ENCODE measurements around the gene SPAG16.
A peak's percentile ranks its signal among the peaks of the same experiment; 100 is the strongest.
"Not testable (repeated sequence)": the region's sequence is repeated elsewhere in the genome, so short reads cannot be mapped to it uniquely, and the experiment has no call there.

SPAG16 gene

DNA sequence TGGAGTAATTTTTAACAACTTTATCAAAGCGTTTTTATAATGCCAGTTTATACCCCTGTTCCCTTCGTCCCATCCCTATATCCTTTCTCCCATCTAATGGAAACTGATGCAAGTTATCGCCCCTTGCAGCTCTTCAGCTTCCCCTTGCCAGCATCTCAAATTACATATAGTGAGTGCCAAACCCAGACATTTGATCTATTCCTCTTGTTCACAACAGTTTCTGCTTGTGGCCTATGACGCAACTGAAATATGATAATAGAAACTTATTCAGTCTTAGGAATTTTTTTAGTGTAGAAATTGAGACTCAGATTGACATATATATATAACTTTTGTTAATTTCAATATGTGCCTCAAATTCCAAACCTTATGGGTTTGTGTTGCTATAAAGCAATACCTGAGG is 564.4 kb downstream of the SPAG16 start:
- DNase-seq: peak; percentile 5

DNA sequence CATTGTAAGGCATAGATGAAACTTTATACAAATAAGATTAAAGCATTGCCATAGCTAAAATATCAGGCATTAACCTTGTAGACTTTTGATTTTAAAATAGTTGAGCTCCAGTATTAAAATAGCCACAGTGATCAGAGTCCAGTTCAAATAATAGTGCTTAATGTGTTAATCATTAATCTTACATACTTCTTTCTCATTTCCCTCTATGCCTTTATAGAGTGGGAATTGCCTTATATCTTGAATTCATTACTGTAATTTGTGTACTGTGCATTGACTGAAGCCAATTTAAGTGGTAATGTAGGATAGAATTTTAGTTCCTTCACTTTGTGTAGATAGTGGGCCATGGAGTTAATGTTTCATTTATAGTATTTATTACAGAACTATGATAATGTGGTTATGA is 577.4 kb downstream of the SPAG16 start:
- no peak for DNase-seq

DNA sequence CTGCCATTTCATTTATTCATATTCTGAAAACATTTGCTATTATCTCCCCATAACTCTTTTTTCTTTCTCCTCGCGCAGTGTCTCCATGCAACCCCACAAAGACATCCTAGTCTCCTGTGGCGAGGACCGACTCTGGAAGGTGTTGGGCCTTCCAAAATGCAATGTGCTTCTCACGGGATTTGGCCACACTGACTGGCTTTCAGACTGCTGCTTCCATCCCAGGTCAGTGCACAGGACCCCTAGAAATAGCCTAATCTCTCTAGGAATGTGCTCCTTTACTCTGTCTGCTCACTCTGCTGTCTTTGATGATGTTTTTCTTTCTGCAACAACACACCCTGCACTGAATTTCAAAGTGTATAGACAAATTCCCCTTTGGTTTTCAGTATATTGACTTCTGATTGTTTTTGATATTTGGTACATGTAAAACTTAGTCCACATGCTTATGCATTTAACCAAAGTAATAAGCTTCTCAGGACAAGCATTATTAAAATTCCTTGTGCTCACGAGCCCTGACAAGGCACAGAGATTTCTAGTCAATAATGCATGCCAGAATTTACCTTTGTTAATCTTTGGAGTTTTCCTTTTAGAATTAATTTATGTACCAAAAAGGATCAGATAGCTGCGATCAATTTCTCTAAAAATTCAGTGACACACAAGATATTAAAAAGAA is 578.3 kb downstream of the SPAG16 start:
- no peak for DNase-seq

DNA sequence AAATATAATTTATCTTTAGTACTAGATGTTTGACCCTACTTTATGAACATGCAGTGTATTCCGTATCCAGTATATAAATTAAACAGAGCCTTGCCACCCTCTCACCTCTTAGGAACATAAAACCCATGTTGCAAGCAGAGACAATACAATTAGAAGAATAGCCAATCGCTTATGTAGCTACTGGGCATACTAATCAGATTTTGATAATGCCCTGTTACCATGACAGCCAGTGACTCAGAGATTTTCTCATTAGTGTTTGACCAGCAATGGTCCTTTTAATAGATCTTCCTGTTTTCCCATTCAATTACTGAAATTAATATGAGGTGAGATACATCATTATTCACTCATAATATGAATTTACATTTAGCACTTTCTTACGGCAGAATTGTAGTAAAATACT is 579.3 kb downstream of the SPAG16 start:
- no peak for DNase-seq

DNA sequence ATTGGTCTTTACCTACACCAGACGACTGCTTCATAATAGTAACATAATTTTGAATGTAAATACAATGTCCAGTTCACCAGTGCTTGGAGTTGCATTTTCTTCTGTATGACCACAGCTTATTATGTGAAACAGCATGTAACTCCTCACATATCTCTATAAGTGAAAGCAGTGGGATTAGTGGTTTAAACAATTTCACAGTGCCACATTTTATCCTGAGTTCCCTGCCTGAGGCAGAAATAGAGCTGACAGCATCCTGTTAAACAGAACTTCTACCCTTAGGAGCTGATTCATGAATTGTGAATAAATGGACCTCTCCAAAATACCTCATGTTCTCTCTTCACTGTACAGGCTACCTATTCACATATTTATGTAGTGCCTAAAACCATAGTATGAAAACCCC is 584.3 kb downstream of the SPAG16 start:
- peak; percentile 23 for DNase-seq

DNA sequence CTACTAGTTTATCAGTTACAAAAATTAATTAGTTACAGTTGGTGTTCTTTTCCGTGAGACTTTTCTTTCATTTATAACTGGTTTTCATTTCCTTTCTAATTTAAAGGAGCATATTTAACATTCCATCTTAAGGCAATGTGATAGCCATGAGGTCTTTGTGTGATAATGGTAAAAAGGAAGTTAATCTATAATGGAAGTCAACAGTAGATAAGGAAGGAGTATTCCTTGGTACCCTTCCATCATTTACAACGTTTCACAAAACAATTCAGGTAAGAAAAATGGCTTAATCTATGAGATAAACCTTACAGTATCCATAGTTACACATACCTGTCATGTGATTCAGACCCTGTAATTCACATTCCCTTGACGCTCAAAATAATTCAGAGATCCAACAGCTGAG is 601.2 kb downstream of the SPAG16 start:
- no peak for DNase-seq

DNA sequence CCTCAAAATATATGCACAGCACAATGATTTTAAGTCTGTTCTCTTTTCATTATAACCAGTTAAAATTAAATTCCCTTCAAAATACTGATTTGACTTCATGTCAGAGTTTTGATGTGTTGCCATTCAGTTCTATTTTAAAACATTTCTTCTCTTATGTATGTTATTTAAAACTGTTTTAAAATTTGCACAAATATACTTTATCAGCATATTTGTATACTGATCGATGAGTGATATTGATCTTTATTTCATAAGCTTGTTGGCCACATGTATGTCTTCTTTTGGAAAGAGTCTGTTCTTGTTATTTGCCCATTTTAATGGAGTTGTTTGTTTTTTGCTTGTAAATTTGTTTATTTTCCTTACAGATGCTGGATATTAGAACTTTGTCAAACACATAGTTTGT is 630.2 kb downstream of the SPAG16 start:
- no peak for DNase-seq

DNA sequence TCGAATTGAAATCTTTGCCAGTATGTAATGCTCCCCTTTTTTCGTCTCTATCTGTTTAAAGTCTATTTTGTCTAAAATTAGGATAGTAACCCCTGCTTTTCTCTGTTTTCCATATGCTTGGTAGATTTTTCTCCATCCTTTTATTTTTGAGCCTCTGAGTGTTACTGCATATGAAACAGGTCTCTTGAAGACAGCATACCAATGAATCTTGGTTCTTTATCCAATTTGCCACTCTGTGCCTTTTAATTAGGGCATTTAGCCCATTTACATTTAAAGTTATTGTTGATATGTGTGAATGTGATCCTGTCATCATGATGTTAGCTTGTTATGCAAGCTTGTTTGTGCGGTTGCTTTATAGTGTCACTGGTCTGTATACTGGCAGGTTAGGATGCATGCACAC is 635.8 kb downstream of the SPAG16 start:
- no peak for DNase-seq

DNA sequence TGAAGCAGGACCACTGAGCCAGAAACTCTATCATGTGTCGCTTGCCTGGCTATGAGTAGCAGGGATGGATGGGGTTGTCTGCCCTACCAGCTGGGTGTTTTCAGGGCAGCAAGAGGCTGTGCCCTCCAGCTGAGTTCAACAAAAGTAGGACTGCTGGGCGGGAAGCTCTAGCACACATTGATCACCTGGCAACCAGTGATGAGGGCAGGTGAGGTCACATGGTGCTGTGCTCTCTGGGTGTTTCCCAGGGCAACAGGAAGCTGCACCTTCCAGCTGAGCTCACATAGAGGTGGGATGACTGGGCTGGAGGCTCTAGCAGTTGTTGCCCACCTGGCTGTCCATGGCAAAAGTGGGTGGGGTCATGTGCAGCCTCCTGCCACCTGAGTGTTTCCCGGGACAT is 639.3 kb downstream of the SPAG16 start:
- DNase-seq: no peak

DNA sequence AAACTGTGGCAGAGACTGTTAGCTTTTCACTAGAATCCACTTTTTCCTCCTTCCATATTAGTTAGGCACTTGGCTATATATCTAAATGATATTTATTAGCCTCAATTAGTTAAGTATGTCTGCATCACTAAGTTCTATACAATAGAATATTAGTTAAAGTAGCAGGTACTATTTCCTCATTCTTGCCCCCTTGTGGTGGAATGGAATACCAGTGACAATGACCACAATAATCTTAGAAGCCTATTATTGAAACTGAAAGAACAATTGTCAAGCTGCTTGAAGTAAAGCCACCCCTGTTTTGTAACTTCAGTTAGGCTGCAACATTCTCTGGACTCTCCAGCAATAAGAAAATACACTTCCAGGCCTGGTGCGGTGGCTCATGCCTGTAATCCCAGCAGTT is 650.3 kb downstream of the SPAG16 start:
- no peak for DNase-seq

DNA sequence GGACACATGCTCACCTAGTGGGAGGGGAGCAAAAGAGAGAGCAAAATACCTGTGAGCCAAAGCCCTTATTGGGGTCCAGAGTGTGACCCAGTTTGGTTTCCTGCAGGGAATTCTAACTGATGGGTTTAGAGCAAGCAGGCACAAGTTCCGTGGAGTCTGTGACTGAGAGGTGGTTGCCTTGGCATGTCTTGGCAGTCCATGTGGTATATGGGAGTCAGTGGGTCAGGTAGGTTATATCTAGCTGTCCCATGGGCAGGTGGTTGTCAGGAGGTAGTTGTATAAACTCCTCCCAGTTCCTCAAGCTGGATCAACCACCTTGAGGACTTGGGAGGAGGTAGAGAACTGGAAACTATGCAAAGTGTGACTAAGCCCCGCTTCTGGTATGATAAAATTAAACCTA is 673.8 kb downstream of the SPAG16 start:
- DNase-seq: no peak

DNA sequence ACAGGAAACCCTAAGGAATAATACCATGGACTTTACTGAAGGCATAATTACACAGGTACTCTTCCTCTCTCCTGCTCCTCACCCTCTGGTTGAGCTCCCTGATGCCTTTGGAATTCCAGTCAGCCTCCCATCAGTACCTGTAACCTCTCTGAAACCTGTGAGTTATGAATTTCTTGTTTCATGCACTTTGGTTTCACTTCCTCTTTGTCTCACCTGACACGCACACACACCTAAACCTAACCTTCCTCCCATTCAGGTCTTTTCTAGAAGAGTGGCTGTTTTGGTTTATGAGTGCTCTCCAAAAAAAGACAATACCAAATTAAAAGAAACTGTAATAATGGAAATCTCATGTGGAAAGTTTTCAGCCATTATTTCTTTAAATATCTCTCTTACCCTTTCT is 675.3 kb downstream of the SPAG16 start:
- no peak for DNase-seq

DNA sequence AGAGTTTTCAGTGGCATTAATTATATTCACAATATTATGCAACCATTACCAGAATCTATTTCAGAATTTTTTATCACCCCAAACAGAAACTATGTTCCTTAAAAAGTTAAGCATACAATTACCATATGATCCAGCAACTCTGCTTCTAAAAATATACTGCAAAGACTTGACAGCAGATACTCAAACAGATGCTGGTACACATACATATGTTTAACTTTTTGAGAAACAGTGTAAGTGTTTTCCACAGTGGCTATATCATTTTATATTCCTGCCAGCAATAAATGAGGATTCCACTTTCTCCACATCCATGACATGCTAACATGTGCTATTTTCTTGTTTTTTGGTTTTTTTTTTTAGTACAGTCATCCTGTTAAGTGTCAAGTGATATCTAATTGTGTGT is 687.3 kb downstream of the SPAG16 start:
- DNase-seq: no peak

DNA sequence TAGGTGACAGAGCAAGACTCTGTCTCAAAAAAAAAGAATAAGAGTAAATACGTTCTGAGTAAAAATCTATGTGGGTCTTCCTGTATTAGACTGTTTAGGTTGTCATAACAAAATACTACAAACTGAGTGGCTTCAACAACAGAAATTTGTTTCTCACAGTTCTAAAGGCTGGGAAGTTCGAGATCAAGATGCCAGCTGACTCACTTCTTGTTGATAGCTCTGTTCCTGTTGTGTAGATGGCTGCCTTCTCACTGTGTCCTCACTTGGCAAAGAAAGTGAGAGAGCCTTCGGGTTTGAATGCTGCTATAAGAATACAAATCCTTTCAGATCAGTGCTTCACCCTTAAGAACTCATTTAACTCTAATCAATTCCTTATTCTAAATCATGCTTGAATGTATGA is 696.6 kb downstream of the SPAG16 start:
- DNase-seq: no peak

DNA sequence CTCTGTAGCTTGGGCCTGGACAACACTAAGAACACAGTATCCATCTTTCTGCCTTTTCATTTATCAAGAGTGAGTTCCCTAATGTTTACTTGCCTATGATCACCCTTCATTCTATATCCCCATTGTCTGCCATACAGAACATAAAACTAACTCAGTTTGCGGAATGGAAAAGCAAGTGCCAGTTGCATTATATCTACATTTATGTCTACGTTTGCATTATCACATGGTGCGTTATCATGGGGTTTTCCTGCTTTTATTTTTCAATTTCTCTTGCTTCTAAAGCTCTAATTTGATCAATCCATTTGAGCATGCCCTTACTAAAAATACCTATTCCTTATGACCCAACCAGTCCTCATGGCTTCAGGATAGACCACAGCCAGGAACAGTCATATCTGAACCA is 704.9 kb downstream of the SPAG16 start:
- DNase-seq: no peak

DNA sequence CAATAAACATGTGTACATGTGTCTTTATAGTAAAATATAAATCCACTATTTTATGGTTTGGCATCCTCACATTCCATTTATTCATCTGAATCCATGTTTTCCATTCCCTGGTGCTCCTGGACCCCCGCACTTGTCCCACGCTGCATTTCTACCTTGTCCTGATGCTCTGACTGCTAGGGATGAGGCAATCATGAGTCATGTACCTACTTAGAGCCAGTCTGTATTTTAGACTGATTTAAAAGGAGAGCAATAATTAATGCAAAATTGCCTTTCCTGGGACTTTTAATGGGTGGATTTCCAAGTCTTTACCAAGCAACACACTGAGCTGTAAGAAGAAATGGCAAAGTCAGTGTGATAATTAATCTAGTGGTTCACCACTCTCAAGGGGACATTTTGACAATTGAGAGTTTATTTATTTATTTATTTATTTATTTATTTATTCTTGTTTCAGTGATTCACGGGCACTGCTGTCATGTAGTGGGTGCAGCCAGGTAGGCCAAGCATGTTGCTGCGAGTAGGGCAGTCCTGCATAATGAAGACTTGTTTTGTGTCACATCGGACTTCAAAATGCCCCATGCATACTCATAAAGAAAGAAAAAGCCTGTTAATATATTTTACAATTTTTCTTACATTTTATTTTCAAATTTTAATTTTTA is 707.3 kb downstream of the SPAG16 start:
- DNase-seq: no peak

DNA sequence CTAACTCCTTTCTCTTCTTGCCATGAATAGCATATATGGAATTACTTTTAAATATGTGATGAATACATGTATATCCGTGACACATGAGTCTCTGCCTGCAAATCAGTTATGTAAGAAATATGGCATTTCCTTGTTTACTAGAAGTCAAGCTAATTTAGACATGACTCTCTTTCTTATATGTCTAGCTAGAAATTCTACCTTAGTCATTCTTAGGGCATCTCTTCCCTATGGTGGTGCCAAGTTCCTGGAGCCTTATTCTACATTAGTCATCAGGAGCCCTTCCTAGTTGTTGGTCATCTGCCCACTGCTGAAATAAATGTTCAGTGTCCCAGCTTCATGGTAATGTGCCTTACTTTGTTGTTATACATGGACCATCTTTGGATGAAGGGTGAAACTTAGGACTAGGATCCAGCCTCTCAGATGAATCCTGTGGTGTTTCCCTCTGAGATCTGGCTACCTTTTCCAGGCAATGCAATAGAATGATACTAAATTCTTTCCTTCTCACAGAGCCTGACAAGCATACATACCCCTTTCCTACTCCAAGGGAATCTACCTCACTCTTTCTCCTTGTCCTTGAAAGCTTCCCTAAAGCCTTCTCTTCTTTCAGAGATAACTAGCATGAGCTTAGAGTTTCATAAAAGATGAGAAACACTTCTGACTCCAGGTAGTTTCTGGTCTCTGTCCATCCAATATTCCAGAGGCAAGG is 711.3 kb downstream of the SPAG16 start:
- DNase-seq: peak; percentile 82

DNA sequence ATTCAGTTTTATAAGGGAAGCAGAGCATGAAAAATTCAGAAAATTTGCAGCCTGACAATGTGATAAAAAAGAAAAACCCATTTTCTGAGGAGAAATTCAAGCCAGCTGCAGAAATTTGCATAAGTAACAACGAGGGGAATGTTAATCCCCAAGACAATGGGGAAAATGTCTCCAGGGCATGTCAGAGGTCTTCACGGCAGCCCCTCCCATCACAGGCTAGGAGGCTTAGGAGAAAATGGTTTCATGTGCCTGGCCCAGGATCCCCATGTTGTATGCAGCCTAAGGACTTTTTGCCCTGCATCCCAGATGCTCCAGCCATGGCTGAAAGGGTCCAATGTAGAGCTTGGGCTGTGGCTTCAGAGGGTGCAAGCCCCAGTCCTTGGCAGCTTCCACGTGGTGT is 714.7 kb downstream of the SPAG16 start:
- not testable (repeated sequence) for DNase-seq

DNA sequence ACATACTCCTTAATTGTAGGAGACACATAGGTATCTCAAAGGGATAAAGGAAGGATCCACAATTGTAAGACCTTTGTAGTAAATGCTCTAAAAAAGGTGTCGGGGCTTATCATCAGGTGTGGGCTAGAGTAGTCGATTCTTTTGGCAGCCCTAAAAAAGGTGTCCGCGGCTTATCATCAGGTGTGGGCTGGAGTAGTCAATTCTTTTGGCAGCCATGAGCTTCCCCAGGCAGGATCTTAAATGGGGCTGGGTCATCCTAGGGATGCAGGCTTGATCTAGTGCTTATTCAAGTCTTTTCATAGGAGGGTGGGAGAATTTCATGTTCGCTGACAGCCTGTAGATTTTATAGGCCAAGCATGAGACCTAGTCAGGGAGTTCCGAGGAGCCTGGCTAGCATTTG is 720.2 kb downstream of the SPAG16 start:
- DNase-seq: no peak

DNA sequence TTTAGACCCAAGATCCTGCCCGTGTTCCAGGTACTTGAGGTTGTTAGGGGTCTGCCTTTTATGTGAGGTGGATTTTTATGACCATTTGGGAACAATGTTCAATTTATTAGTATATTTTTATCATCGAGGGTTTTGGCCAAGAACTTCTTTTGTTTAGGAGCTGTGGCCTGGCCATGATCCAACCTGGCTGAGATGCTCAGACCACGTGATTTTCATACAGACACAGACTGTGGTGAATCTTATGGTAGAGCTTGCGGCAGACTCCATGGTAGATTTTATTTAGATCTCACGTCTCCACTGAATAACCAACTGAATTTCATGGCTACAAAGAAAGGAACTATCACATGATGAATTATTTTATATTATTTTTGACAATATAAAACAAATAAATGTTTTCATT is 721.1 kb downstream of the SPAG16 start:
- no peak for DNase-seq

DNA sequence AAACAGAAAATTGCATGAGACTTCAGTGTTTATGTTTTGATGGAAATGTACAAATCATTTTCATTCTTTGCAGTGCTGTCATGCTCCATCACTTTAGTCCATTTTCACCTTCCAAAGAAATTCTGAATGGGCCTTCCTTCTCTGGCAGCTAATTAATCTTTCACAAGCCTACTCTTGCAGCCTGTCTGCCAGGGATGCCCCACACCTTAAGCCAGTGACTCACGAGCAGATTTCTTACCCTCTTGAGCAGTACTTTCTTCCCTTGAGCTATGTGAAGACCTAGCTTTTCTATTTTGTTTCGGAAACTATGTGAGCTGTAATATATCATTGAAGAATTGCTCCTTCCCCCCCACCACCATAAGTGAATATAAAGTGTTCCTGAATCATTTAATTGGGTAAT is 722.3 kb downstream of the SPAG16 start:
- DNase-seq: no peak

DNA sequence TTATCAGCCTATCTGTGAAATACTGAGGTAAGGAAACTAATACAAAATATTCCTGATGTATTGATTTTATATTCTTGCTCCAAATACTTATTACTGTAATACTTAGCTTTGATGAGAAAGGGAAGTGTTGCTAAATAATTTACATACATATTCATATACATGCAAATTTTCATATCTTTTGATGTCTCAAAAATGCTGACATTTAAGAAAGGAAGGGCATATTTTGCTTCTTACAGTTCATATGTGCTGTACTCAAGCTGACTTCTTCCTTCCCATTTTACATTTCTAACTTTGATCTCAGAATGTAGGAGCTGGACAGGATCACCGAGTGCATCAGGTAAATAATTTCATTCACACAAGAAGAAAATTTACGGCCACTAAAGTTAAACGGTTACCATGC is 727.4 kb downstream of the SPAG16 start:
- no peak for DNase-seq

DNA sequence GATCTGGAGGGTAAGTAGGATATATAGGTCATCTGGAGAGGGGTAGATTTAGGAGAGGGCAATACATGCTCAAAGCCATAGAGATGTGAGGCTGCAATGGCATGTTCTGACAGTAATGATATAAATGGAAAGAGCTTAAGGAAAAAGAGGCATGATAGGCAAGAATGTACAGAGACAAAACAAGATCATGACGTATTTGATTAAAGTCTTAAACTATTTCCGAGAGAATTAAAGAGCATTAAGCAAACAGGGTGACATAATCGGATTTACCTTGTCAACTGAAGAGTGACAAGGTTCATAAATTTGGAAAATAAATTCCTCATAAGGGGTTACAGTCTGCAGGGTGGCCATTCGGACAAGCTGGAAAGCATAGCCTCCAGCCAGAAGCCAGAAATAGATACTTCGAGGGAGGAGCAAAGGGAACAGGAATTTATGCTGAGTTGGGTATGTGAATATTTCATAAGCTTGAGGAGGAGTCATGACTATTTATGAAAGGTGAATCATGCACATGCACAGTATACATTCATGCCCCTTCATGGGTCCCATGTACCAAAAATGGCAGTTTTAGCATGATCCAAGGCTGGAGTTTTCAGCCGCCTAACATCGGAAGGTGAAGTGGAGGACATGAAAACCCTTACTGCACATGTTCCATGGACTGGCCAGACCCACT is 730.4 kb downstream of the SPAG16 start:
- DNase-seq: no peak
